SU-DHL-6 (cell line): Measurements from ENCODE around the gene MRPL41.
"Not testable (repeated sequence)": the region's sequence is repeated elsewhere in the genome, so short reads cannot be mapped to it uniquely, and the experiment has no call there.

ENCODE experiments used
- H2AFZ ChIP-seq: fragments of 200-600 bp; sonication (generic); 2 replicates; pipeline ENCODE4 v1.6.1; 2014; ENCODE audit warnings: low read depth, mild to moderate bottlenecking, moderate library complexity, mixed read lengths, antibody characterized with exemption, low read length; ENCODE audit not compliant: severe bottlenecking
- H3F3A ChIP-seq: fragments of 200-600 bp; shearing (Covaris generic); 2 replicates; pipeline ENCODE4 v1.6.0; 2016; ENCODE audit warnings: antibody characterized with exemption, mild to moderate bottlenecking; ENCODE audit not compliant: insufficient read depth
- H3K27ac ChIP-seq: fragments of 200-600 bp; sonication (generic); 2 replicates; pipeline ENCODE4 v1.5.1; 2016; ENCODE audit warnings: low read depth, mild to moderate bottlenecking, low read length, moderate library complexity, mixed read lengths
- H3K27me3 ChIP-seq: fragments of 200-600 bp; sonication (generic), shearing (Covaris generic); 2 replicates; pipeline ENCODE4 v1.6.0; 2014; ENCODE audit warnings: mild to moderate bottlenecking, low read length
- H3K36me3 ChIP-seq: fragments of 200-600 bp; sonication (generic); 2 replicates; pipeline ENCODE4 v1.6.1; 2014; ENCODE audit warnings: mild to moderate bottlenecking, low read length, mixed read lengths
- H3K4me2 ChIP-seq: fragments of 300-600, 200-600 bp; shearing (Covaris generic), sonication (generic); 2 replicates; pipeline ENCODE4 v1.6.0; 2014; ENCODE audit warnings: low read length, low read depth, mild to moderate bottlenecking; ENCODE audit not compliant: poor library complexity, severe bottlenecking
- H3K4me3 ChIP-seq: fragments of 200-600 bp; sonication (generic); 2 replicates; pipeline ENCODE4 v1.5.1; 2014; ENCODE audit warnings: antibody characterized with exemption, low read length, mild to moderate bottlenecking, mixed read lengths; ENCODE audit not compliant: insufficient read depth, poor library complexity, severe bottlenecking
- H3K79me2 ChIP-seq: fragments of 200-600 bp; sonication (generic); 2 replicates; pipeline ENCODE4 v1.6.1; 2014; ENCODE audit warnings: mild to moderate bottlenecking, low read length, moderate library complexity; ENCODE audit not compliant: insufficient read depth
- H3K9ac ChIP-seq: fragments of 200-600 bp; sonication (generic); 2 replicates; pipeline ENCODE4 v1.7.0; 2014; ENCODE audit warnings: mild to moderate bottlenecking, low read length
- H3K9me2 ChIP-seq: fragments of 200-600 bp; sonication (generic); replicated peaks from 2 replicates; pipeline ENCODE4 v1.6.1; 2014; ENCODE audit warnings: low read length; ENCODE audit not compliant: insufficient read depth
- H3K9me3 ChIP-seq: fragments of 200-600 bp; sonication (generic); 2 replicates; pipeline ENCODE4 v1.6.1; 2014; ENCODE audit warnings: low read length, mixed read lengths; ENCODE audit not compliant: insufficient read depth
- H4K20me1 ChIP-seq: fragments of 200-600 bp; sonication (generic); 2 replicates; pipeline ENCODE4 v1.6.1; 2014; ENCODE audit warnings: low read depth, mild to moderate bottlenecking, antibody characterized with exemption, low read length, moderate library complexity, mixed read lengths
- EZH2phosphoT487 ChIP-seq: fragments of 200-600 bp; sonication (generic), shearing (Covaris generic); conservative IDR thresholded peaks from 2 replicates; pipeline ENCODE4 v1.6.1; 2018; ENCODE audit warnings: mild to moderate bottlenecking, antibody characterized with exemption, low read length, moderate library complexity, mixed read lengths
- TF ChIP-seq, protein P1 (sequence below): fragments of 200-600 bp; sonication (generic); IDR thresholded peaks from one replicate; pipeline ENCODE4 v1.5.1; 2017; ENCODE audit warnings: antibody characterized with exemption, mild to moderate bottlenecking, low read length, moderate library complexity; ENCODE audit not compliant: insufficient read depth, poor library complexity, severe bottlenecking

The MRPL41 gene

DNA sequence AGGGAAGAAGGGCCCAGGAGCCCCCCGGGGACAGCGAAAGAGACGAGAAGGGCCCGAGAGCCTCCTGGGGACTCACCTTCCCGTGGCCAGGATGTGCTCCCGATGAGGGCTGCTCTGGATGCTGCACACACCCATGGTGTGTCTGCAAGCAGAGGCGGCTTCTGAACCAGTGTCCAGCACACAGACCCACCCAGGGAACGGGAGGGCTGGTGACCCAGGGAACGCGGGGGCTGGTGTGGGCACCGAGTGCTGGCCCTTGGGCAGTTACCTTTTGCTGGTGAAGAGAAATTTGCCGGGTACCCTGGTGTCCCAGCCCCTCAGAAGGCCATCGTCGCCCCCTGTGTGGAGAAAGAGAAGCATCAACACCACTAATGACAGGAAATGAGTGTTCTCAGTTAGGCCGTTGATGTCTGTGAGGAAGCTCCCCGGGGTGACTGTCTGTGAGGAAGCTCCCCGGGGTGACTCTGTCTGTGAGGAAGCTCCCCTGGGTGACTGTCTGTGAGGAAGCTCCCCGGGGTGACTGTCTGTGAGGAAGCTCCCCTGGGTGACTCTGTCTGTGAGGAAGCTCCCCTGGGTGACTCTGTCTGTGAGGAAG lies 13.2 kb downstream of the MRPL41 start:
- Histone ChIP-seq H3K79me2 (no peaks in the 10 kb centered on the region), H3F3A (no peaks in the 10 kb centered on the region), H3K36me3 (no peaks in the 10 kb centered on the region), H2AFZ (no peak overlapping the region), H3K27ac (no peak overlapping the region), H3K9ac (no peak overlapping the region), H3K4me3 (no peak overlapping the region), H3K9me2 (no peaks in the 10 kb centered on the region), H3K27me3 (no peaks in the 10 kb centered on the region), H3K9me3 (no peaks in the 10 kb centered on the region), H4K20me1 (no peaks in the 10 kb centered on the region), H3K4me2 (no peak overlapping the region)
- TF ChIP-seq, protein P1, sequence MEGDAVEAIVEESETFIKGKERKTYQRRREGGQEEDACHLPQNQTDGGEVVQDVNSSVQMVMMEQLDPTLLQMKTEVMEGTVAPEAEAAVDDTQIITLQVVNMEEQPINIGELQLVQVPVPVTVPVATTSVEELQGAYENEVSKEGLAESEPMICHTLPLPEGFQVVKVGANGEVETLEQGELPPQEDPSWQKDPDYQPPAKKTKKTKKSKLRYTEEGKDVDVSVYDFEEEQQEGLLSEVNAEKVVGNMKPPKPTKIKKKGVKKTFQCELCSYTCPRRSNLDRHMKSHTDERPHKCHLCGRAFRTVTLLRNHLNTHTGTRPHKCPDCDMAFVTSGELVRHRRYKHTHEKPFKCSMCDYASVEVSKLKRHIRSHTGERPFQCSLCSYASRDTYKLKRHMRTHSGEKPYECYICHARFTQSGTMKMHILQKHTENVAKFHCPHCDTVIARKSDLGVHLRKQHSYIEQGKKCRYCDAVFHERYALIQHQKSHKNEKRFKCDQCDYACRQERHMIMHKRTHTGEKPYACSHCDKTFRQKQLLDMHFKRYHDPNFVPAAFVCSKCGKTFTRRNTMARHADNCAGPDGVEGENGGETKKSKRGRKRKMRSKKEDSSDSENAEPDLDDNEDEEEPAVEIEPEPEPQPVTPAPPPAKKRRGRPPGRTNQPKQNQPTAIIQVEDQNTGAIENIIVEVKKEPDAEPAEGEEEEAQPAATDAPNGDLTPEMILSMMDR = no peak
- TF ChIP-seq EZH2phosphoT487 = no peak

DNA sequence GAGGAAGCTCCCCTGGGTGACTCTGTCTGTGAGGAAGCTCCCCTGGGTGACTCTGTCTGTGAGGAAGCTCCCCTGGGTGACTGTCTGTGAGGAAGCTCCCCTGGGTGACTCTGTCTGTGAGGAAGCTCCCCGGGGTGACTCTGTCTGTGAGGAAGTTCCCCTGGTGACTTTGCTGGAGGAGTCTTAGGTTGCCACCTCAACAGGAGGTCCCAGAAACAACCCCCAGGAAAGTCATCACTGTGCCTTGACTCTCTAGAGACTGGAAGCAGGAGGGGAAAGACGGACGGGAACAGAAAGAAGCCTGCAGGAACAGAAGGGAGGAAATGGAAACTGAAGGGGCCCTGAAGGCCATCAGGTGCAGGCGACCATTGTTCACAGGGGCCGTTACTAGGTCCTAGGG lies 16.8 kb downstream of the MRPL41 start:
- not testable (repeated sequence) for H3K27me3 ChIP-seq, H3K4me3 ChIP-seq, H3K27ac ChIP-seq, H3K9me3 ChIP-seq, H3K4me2 ChIP-seq, H2AFZ ChIP-seq, H3K36me3 ChIP-seq, H3K79me2 ChIP-seq, H3F3A ChIP-seq, H3K9me2 ChIP-seq, H3K9ac ChIP-seq, H4K20me1 ChIP-seq

DNA sequence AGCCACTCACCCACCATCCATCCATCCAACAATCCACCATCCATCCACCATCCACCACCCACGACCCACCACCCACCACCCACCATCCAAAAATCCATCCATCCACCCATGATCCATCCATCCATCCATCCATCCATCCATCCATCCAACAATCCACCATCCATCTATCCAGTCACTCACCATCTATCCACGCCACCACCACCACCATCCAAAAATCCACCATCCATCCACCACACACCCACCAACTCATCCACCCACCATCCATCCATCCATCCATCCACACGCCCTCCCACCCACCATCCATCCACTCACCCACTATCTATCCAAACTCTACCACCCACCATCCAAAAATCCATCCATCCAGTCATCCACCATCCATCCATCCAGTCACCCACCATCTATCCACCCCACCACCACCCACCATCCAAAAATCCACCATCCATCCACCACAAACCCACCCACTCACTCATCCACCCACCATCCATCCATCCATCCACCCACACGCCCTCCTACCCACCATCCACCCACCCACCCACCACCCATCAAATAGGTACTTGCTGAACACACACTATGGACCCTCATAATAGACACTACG lies 18.0 kb downstream of the MRPL41 start:
- no peak overlapping the region for H3K4me2 ChIP-seq
- TF ChIP-seq, protein P1 = no peak
- TF ChIP-seq EZH2phosphoT487 = no peak
- no peak overlapping the region for H3K27ac ChIP-seq
- 0 out of 2 replicates have a peak, but pooled peaks cover 4% of the 10 kb centered on the region for H3K79me2 ChIP-seq
- no peak overlapping the region for H3K4me3 ChIP-seq
- H3K27me3 ChIP-seq = no peaks in the 10 kb centered on the region
- no peak overlapping the region for H2AFZ ChIP-seq
- no peaks in the 10 kb centered on the region for H3F3A ChIP-seq
- no peak overlapping the region for H3K9ac ChIP-seq
- H3K36me3 ChIP-seq = peaks cover 7% of the 10 kb centered on the region; the same call in 1 of the 2 replicates
- H3K9me2 ChIP-seq = no peaks in the 10 kb centered on the region
- no peaks in the 10 kb centered on the region for H4K20me1 ChIP-seq
- H3K9me3 ChIP-seq = no peaks in the 10 kb centered on the region

DNA sequence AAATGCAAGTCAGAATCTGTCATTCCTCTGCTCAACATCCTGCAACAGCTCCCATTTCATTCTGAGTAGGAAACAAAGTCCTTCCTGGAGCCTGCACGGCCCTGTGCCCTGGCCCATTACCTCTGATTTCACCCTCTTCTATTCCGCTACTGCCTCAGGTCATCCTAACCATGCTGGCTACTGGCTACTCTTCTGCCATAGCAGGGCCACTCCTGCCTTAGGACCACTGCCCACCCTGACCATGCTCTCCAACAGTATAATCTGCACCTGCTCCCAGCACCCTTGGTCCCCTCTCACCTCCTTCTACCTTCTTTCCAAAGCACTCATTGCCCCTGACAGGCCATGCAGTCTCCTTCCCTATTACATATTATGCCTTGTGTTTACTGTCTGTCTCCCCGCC lies 18.9 kb downstream of the MRPL41 start:
- H2AFZ ChIP-seq = no peak overlapping the region
- H3K9me2 ChIP-seq = no peaks in the 10 kb centered on the region
- no peaks in the 10 kb centered on the region for H3F3A ChIP-seq
- H3K27ac ChIP-seq = no peak overlapping the region
- no peak for TF ChIP-seq EZH2phosphoT487
- TF ChIP-seq, protein P1 = no peak
- 0 out of 2 replicates have a peak, but pooled peaks cover 4% of the 10 kb centered on the region for H3K79me2 ChIP-seq
- no peaks in the 10 kb centered on the region for H3K9me3 ChIP-seq
- no peaks in the 10 kb centered on the region for H4K20me1 ChIP-seq
- peaks cover 7% of the 10 kb centered on the region; the same call in 1 of the 2 replicates for H3K36me3 ChIP-seq
- H3K4me3 ChIP-seq = no peak overlapping the region
- no peak overlapping the region for H3K4me2 ChIP-seq
- H3K9ac ChIP-seq = no peak overlapping the region
- H3K27me3 ChIP-seq = no peaks in the 10 kb centered on the region
